GM19467 (cell line): Measurements from ENCODE around the gene SMIM41.

Source experiments
- ATAC-seq: cut with Tn5 transposase; IDR thresholded peaks from one replicate; pipeline ENCODE4 v1.9.1; 2021; ENCODE audit warnings: mild to moderate bottlenecking, moderate library complexity; ENCODE audit not compliant: unreplicated experiment

The SMIM41 gene

DNA sequence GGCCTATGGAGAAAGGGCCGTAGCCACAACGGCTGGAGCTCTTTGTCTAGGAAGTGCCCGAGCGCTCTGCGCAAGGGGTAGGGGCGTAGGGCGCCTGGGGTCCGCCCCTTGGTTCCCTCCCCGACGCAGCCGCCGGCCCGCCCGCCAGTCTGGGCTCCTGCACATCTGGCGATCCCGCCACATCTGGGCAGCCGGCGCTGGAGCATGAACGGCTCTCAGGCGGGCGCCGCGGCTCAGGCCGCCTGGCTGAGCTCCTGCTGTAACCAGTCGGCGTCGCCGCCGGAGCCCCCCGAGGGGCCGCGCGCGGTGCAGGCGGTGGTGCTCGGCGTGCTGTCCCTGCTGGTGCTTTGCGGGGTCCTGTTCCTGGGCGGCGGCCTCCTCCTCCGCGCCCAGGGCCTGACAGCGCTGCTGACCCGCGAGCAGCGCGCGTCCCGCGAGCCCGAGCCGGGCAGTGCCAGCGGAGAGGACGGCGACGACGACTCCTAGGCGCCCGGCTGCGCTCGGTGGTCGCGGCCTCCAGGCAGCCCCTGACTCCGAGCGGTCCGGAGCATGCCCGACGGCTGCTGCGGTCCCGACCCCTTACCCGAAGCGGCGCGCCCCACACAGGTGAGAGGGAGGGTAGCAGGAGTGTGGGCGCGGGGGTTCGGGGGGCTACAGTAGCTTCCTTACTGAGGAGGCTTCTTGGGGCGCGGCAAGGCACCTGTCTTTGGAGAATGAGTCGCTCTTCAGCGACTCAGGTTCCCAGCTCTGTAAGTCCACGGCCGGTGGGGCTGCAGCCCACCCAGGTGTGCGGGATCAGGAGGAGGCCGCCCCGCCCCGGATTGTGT is at the start of gene SMIM41:
Gene SMIM41, plus strand, starts transcription at position 129 of the 827 bp plus-strand sequence. Its CDS starts 76 bp downstream, at position 205.
- no peak for ATAC-seq

DNA sequence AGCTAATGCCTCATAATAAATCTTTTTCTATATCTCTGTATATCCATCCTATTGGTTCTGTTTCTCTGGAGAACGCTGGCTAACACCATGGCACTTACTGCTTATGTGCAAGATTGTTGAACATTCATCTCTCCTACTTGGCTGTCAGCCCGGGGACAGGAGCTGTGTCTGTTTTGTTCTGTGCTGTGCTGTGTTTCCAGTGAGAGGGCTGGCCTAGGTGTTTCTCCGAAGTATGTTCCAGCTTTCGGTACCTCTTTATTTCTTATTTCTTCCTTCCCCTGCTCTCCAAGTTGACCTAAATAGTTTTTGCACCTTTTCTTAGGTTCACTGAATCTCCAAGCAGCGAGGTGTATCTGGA is 47.1 kb upstream of the SMIM41 start:
- no peak for ATAC-seq

DNA sequence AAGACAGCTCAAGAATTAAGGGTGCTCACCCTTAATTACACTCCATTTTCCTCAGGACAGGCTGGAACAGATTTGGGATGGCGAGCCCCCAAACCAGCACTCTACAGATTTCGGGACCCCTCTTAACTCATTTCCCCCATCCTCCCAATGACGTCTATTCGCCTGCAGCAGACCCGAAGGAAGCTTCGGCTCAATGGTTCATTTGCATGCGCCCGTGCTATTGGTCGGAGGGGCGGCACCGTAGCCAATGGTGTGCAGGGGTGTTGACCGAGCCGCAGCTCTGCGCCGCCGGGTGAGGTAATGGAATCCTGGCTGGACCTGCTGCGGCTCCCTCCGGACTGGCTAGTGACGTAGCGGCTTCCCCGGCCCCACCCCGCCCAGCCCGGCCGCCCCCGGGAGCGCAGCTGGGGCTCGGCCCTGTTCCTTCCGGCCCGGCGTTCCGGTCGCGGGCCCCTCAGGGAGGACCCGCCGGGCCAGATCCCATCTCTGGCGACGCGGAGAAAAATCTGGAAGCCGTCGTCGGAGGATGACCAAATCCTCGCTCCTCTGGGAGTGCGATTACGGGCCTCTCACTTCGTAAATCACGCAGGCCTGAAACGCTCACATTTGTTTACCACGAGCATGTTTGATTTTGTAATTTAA is 46.6 kb upstream of the SMIM41 start:
- peak; percentile 88 for ATAC-seq

DNA sequence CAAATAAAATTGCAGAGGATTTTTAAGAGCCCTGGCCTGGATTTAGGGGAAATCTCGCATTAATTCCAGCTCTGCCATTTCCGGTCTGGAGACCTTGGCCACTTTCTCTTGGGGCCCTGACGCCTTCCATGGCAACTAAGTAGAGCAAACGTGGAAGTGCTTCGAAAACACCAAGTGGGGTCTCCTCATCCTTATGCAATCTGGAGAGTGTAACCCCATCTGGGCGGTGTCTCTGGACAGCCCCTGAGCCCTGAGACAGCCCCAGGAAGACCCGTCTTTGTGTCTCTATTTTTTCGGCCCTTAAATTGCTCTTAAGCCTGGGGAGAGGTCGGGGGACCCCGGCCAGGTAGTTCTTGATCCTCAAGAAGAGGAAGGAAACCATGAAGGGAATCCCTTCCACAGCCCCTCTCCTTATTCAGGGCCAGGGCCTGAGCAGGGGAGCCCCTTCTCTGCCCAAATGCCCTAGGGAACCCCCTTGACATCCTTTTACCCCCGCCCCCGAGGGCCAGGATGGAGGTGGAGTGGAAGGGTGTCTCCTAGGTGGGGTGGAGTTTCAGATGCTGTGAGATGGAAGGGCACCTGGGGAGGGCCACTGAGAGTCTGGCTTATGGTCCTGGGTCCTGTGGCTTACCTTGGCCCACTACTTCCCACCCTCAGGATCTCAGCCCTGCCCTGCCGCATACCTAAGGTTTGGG is 45.9 kb upstream of the SMIM41 start:
- ATAC-seq = no peak

DNA sequence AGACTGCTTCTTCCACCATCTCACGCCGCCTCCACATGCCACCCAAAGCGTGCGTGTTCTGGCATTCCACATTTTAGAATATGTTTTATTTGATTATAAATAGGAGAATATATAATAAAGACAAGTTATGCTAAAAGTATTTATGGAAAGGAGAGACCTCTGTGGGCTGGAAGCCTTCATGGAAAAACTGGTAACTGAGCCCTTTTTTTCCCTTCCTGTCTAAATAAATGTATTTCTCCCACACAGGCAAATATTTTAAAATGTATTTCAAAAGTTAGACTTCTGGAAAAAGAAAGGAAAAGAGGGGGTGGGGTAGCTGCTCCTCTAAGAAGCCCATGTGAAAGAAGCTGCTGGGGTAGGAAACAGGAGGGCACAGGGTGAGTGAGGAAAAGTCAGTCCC is 44.3 kb upstream of the SMIM41 start:
- no peak for ATAC-seq

DNA sequence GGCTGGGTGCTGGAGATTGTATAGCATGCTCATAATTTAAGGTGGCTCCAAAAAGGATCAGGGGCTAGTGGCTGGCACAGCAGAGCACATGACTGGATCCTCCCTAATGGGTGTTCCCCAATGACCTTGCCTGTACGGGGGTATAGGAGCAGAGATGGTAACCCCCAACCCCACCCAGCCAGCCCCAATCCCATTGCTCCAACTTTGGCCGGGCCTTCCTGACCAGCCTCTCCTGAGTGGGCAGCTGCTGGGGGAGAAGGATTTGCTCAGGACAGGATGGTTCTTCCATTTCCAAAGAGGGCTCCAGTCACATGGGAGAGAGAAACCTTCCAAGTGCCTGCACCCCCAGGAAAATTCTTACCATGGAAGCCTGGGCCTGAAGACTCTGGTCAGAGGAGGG is 43.6 kb upstream of the SMIM41 start:
- ATAC-seq = no peak

DNA sequence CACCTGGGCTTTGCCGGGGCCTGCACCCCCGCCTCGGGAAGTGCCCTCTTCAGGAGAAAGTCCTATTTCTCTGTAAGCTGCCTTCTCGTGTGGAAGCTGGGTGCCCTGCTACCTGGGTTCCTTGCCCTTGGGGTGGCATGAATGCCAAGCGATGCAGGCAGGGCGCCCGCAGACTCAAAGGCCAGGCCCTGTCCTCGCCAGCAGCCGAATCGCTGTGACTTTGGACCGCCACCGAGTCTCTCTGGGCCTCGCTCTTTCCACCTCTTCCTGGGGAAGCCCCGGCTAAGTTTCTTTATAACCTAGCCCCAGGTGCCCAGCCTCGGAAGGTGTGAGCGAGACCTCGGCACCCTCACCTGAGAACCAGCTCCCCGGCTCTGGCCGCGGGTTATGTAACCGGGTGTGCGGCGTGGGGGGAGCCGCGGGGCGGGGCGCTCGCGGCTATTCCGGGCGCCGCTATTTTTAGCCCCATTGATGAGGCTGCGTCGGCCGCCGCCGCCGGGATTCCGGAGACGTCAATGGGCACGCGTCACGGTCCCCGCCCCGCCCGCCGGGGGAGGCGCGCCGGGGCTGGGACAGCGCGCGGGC is 42.8 kb upstream of the SMIM41 start:
- no peak for ATAC-seq

DNA sequence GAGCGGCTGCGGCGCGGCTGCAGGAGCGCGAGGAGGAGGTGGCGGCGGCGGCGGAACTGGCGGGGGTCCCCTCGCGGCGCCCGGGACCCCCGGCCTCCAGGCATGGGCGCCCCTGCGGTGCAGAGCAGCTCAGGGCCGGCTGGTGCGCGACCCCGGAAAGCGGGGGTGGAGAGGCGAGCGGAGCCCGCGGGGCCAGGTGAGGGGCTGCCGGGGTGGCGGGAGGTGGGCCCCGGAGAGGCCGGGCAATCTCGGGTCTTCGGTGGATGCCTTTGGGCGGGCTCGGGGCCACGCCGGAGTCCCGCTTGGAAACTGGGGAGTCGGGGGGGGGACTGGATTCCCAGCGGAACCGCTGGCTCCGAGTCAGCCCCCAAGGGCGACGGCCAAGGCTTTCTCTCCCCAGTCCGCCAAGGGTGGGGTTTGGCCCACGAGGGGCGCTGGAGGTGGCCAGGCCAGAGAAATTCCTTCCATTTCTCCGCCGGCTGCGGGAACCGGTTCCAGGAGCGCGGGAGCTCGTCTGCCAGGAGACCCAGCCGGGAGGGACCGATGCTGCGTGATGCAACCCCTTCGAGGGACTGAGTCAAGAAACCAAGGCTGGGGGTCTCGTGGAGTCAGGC is 42.1 kb upstream of the SMIM41 start:
- ATAC-seq = no peak

DNA sequence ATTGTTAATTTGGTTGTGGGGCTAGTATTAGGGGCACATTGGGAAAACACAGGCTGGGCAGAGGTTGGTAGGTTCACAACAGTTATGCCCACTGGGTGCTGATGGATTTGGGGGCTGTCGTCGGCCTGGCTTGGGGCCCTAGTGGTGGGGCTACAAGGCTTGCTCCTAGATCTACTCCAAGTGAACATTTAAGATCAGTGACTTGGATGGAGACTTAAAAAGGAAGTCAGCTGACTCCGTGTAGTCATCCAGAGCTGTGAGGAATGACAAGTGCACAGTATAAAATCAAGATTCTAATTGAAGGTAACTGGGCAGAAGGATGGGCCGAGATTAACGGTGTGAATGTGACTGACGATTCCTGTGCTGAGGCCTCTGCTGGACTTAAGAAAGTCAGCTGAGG is 41.1 kb upstream of the SMIM41 start:
- ATAC-seq = no peak

DNA sequence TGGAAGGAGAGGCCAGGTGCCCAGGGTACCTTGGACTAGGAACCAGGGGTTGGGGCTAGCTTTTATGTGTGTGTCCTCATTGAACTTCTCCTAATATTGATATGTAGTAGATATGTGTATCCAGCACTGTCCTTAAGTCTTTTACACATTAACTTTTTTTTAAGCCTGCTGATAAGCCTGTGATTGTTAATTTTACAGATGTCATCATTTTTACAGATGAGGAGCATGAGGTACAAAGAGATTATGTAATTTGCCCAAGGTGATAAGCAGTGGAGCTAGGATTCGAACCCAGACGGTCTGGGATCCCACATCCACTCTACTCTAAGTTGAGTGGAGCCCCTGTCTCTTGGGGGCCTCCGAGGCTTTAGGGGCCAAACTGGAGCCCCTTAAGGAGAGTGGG is 38.5 kb upstream of the SMIM41 start:
- no peak for ATAC-seq

DNA sequence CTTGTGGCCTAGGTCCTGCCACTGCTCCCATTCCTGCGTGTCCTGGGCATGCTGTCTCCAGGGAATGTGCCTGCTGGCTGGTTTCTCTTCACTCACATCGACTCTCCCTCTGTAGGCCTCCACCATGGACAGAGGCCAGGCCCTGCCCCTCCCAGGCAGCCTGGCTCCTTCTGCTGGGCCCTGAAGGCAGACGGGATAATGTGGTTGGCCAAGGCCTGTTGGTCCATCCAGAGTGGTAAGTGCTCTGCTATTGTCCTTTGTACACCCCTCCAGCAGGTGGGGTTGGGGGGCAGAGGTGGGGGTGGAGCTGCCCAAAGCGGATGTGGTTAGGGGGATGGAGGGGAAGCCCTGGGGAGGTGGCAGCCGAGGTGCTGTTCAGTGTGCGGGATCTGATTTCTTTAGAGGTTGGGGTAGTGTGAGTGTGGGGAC is 37.8 kb upstream of the SMIM41 start:
- ATAC-seq = no peak

DNA sequence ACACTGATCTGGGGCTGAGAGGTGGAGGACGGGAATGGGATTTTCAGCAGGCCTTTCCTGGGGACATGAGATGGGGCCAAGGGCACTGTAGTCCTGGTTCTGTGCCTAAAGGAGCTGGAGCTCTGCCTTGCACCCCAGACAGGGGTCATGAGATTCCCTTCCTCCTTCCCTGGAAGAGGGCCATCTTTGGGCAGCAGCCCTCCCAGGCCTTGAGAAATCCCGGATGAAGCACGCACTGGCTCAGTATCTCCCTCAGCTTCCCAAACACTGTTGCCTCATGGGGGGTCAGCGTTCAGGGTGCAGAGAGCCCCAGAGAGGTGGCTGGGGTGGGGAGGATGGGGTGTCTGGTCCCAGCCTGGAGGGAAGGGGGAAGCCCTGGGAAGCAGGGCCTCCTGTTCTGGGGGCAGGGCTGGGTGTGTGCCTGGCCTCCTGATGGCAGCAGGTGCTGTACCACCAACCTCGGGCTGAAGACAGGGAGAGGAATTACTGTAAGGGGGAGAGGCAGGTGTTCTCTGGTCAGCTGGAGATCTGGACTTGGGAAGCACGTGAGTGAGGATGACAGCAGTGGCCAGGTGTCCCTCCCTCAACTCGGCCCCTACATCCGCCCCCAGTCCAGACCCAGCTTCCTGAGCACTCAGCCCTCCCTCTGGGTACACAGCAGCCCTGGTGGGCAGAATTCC is 36.7 kb upstream of the SMIM41 start:
- ATAC-seq = no peak

DNA sequence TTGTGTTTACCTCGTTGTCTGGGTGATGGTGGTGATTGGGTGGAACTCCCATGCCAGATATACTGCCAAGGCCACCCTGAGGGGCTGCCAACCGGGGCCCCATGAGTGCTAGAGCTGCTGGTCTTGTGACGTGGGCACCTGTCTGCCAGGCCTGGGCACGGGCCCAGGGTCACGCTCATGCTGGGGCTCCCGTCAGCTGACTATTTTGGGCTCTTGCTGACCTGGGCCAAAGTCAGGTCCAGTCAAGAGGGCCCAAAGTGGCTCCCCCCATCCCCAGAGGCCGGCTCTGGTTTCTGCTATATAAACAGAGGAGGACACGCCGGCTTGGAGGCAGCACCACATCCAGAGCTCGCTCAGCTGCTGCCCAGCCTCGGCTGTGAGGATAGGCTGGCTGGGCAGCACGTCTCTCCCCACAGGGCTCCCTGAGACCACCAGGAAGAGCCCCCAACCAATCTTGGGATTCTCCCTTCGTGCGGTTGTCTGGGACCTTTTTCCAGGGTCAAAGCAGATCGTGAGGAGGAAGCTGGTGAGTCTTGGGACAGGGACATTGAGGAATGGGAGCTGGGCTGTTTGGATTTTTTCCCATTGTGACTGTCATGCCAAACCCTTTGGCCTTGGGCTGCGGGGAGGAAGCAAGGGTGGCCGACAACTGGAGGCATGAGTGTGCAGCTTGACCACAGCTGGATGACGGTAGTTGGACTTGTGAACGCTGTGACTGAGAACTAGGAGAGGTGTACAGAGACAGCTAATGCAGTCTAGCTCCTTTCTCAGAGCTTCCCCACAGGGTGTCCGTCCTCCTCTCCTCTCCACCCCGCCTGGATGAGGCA is 35.9 kb upstream of the SMIM41 start:
- no peak for ATAC-seq

DNA sequence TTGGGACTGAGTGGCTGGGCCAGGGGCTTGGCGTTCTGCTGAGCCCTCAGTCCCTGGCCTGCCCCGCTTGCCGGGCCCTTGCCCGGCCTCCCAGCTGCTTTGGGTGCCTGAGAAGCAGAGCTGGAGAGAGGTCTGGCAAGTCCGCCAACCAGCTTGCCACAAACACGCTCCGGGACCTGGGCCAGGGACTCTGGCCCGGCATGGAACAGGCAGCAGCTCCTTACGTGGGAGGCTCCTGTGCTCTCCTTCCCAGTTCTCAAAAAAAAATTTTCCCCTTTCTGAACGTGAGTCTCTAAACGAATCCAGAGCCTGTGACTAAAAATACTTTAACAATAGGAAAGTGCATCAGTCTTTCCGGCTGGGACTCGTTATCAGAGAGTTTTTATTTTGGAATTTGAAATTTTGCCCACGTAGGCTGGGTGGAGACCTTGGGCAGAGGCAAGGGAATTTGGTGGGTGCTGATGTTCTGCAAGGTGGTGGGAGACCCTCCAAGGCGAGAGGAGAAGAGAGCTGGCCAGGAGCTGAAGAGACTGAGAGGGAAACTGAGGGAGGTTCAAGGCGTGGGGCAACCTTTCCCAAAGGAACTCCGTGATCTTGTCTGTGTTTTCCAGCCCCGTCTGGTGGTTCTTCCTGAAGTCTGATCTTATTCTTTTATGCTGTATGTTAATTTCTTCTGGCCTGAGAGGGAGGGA is 35.1 kb upstream of the SMIM41 start:
- ATAC-seq = no peak

DNA sequence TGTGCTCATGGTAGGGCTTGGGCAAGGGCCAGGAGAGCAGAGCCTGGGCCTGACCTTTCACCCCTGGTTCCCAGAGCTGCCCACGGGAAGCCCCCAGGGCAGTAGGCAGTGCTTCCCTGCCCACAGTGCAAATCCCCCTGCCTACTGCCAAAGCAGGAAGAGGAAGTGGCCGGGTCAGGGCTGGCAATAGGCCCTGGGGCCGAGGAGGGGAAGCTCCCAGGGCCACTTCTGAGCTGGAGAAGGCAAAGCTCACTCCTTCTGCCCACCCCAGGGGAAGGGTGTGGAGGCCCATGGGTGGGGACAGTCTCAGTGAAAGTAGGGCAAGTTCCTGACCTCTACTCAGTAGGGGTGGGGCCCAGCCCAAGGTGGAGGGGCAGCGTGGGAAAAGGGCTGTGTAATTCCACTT is 33.7 kb upstream of the SMIM41 start:
- no peak for ATAC-seq

DNA sequence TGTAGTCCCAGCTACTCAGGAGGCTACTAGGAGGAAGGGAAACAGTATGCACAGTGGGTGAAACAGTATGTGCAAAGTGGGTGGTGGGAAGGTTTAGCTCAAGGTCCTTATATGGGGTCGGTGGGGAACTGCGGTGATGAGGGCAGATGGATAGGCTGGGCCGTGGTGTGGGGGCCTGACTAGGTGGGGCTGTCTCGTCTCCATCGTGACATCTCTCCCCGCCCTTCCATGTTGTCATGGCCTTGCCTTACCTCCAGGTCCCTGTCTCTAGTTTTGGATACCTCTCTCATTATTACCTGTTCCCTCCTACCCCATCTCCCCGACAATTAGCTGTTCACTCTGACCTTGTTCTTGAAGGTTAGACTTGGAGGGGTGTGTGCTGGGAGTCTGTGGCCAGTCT is 32.6 kb upstream of the SMIM41 start:
- no peak for ATAC-seq

DNA sequence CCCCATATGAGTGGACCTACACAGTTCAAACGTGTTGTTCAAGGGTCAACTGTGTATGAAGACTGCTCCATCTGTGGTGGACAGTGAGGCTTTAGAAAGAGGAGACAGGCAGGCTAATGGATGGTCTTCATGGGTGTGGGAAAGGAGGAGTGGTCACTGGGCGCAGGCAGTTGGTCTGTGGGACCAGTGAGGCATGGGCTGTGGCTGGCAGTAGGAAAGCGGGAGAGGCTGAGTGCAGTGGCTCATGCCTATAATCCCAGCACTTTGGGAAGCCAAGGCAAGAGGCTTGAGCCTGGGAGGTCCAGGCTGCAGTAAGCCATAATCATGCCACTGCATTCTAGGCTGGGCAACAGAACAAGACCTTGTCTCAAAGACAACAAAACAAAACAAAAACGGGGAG is 30.2 kb upstream of the SMIM41 start:
- no peak for ATAC-seq

DNA sequence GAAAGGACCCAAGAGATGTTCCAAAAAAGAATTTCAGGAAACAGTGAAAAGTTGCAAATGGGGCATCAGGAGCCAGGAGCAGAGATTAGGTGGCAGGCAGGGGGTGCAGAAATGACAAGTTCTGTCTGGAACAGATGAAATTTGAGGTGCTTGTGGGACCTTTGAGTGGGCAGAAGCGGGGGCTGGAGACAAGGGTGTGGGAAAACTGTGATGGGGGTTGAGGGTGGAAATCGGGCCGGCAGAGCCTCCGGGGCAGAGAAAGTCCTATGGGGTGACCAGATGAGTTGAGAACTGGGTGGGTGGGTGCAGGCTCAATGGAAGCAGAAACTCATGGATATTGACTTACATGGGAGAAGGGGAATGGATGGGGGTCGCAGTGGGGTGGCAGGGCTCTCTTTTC is 29.8 kb upstream of the SMIM41 start:
- ATAC-seq = no peak

DNA sequence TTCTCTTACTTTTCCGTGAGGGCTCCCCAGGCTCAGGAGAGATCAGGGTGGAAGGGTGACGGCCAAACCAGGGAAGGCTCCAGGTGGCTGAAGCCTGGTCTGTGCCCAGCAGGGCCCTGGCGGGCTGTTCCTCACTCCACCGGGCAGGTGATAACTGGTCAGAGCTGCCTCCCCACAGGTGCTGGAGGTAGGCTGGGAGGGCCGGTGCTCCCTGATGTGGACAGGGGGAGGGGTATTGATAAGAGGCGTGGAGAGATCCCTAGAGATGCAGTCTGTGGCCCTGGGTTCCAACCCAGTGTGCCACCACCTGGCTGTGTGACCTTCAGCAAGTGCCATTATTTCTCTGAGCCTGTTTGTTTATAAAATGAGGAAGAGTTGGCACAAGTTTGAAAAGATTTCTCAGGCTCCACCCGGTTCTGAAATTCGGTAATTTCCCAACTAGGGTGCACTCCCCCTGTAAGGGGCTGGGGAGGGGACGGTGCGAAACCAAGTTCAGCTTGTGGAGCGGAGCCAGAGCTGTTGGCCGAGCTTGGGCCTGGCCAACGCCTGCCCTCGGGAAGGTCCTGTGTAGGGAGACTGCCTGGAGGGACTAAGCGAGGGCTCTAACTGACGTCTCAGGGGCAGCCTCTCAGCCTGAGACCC is 29.3 kb upstream of the SMIM41 start:
- ATAC-seq = no peak
